D341Med (cell line): Measurements from ENCODE around the gene CDA.

Source experiments
- DNase-seq: peaks from one replicate; pipeline ENCODE4 v3.0.0; 2012; ENCODE audit warnings: low spot score

Gene CDA

DNA sequence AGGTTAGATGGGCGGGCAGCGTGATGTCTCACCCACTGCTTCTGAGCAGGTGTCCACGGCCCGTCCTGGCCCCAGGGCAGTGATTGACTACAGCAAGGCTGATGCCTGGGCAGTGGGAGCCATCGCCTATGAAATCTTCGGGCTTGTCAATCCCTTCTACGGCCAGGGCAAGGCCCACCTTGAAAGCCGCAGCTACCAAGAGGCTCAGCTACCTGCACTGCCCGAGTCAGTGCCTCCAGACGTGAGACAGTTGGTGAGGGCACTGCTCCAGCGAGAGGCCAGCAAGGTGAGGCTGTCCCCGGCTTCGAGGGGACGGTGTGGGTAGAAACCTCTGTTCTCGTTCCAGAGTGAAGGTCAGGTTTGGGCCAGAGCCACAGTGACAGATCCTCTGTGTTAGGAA lies 60.0 kb downstream of the CDA start:
- no peak for DNase-seq

DNA sequence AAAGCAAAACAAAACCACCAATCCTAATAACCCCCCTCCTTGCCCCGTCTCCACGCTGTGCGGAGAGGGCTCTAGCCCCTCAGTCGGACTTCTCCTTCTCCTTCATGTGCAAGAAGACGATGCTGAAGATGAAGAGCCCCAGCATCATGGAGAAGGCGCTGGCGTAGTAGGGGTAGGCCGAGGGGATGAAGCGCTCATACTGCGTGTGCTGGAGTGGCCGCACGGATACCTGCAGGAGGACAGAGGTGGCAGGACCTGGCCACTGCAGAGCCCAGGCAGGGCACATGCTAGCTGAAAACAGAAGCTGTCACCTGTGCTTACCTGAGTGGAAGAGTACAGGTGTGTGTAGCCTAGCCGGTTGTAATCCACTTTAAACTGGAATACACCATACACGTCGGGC lies 63.4 kb downstream of the CDA start:
- DNase-seq, result no peak

- DNase-seq, result no peak
Measured at GRCh38 chr1:20654104-20654690, 65.3 kb downstream of the CDA start.

GRCh38 chr1:20657024-20657423 lies 68.1 kb downstream of the CDA start:
- DNase-seq, result no peak

GRCh38 chr1:20658166-20658915 lies 69.4 kb downstream of the CDA start:
- no peak for DNase-seq

DNA sequence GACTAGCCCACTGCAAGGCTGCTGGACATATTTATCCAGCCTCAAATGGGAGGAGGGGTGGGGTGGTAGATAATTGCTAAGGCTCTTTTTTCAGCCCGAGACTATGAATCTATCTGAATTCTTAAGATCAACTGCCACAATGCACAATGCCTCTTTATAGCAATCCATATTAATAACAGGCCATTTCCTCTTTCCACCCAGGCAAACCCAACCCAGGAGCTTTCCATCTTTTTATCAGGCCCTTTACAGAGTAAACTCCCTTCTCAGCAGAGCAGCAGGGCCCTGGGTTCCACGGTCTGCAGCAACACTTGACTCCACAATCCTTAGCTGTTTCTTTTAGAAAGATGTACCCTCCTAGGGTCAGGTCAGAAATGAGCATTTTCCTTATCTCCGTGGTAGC lies 71.5 kb downstream of the CDA start:
- DNase-seq, result no peak

DNA sequence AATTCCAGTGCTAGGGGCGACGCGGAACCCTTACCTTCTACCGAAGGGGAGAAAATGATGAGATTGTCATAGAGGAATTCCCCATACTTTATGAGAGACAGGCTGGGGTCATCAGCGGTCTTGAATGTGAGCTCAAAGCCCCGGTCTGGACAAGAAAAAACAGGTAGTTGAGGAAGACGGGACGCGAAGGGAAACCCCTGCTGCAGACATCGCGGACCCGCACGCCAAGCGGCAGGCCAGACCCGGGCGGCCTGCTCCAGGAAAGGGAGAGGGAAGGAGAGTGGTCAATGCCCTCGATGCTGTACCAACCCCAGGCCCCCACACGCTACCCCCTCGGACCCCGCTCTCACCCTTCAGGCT lies 71.9 kb downstream of the CDA start:
- DNase-seq, result no peak

DNA sequence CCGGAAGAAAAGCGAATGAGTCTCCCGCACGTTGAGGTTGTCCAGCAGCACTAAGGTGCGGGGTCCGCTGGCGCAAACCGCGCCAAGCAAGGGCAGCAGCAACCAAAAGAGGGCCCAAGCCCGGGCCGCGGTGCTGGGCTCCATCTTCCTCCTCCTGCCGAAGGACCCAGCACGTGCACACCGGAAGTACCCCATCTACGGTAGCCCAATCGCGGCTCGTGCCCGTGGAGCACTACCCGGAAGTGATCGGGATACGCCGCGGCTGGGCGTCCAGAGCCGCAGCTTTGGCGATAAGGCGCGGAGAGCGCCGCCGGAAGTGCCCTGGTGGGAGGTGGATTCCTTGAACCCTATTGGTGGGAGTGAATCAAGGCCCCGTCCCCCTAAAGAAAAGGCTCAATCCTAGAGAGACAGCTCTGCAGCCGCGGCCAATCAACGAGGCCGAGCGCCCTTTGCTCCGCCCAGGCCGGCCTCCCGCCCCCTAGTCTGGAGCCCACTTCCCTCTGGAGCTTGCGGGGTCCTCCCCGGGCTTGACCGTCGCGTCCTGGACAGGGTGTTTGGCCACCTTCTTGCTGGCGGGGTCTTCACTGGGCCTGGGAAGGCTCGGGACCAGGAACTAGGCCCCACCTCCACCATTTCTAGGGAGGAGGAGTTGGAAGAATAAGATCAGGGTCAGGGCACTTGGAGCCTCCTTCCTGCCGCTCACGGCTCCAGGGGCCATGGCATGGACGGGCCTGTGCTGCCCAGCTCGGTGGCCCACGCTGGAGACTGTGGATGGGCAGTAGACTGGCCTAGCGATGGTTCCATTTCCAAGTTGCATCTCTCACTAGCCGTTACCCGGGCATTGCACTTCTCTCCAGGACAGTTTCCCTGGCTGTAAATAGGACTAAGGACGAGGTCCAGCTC lies 72.6 kb downstream of the CDA start, which contains the start of gene DDOST:
Gene DDOST, minus strand, starts transcription at position 163 of the 903 bp plus-strand sequence. Its CDS starts 19 bp downstream, at position 144.
- DNase-seq, result peak; percentile 95

GRCh38 chr1:20662110-20662475 lies 73.2 kb downstream of the CDA start:
- no peak for DNase-seq

GRCh38 chr1:20663365-20663764 lies 74.5 kb downstream of the CDA start:
- no peak for DNase-seq

DNA sequence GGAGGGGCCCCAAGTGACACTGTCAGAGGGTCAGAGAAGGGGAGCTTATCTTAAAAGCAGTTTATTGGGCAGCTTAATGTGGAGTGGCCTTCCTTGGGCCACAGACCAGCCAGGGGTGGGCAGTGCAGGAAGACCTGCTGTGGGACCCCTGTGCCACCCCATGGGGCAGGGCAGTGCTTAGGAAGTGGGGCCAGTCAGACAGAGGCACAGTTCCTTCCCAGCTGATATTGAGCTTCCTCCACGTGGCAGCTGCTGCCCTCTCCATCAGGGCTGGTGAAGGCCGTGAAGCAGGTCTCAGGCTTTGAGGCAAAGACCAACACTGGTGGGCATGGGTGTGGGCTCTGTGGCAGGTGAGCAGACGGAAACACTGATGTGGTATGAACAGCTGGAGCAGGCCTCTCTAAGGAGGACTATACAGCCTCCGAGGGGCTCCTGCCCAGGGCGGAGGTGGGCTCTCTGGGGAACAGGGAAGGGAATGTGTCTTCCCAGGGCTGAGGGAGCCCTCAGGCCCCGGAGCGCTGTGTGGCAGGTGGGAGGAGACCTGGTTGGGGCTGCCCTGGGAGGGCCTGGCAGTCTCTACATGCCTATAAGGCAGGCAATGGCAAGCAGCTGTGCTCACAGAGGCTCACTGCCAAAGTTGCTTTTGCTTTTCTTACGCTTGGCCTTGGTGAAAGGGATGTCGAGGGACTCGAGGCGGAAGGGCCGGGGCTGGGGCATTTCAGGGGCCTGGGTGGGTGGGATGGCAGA lies 75.2 kb downstream of the CDA start:
- DNase-seq, result no peak

DNA sequence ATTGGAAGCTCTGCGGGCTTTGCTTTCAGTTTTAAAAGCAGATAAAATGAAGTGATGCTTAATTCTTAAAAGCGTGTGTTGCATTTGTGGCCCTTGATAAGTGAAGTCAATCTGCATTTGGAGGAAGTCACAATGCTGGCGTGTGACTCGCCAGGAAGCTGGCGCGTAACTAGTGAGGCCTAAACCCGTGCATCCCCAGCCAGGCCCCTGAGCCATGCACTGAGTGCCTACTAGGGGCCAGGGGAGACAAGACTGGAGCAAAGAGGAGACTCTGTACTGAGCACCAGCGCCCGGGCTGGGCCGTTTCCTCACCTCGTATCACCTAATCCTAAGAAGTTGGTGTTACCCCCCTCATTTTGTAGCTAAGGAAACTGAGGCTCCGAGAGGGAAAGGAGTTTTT lies 76.8 kb downstream of the CDA start:
- DNase-seq, result no peak

DNA sequence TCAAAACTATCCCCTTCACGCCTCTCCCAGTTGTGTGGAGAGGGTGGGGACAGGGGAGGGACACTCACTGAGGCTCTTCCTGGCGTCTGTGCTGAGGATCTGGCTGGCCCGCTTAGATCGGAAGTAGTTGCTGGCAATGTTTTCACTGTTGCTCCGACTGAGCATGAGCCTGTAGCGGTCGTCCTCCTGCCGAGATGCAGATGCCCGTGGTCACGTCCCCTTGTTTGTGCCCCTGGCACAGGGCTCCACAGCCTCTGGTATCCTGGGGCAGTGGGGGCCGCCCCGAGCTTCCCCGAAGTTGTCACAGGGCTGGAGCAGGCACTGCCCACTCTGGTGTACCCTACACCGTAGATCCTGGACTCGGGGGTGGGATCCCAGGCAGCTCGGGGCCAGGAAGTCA lies 77.2 kb downstream of the CDA start:
- no peak for DNase-seq

DNA sequence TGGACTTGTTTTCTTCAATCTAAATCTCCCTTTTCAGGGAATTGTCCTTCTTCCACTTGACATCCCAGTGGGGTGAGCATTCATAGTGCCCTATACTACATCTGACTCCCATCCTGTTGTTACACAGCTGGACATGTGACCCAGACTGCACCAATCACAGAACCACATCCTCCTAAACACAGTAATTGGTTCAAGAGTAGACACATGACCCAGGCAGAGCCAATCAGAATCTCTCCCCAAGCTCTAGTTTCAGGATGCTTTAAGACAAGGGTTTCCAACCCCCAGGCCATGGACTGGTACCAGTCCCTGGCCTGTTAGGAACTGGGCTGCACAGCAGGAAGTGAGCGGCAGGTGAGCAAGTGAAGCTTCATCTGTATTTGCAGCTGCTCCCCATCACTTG lies 77.9 kb downstream of the CDA start:
- no peak for DNase-seq
